Skeletal muscle tissue (tissue), 4 donors: ENCODE measurements around the gene WWC2. TPM values are rescaled to one million over a fixed set of nuclear protein-coding genes. Genes with fewer than 3 reads are reported as not detected.

Experiments
- H3K27ac ChIP-seq: one replicate; pipeline ENCODE4 v1.7.0; 2013; ENCODE audit warnings: mild to moderate bottlenecking, low read depth, low read length, inconsistent platforms
- H3K27me3 ChIP-seq, 3 donors: one replicate each; pipeline ENCODE4 v1.7.0; 2013; ENCODE audit warnings: low read length in 3 of 3; ENCODE audit not compliant: control insufficient read depth in 3 of 3, insufficient read depth in 3 of 3
- H3K36me3 ChIP-seq, 3 donors: one replicate each; pipeline ENCODE4 v1.7.0; 2013; ENCODE audit warnings: low read length in 3 of 3; ENCODE audit not compliant: control insufficient read depth in 3 of 3, insufficient read depth in 3 of 3
- H3K4me1 ChIP-seq, 3 donors: one replicate each; pipeline ENCODE4 v1.7.0; 2013; ENCODE audit warnings: low read length in 3 of 3, mild to moderate bottlenecking in 3 of 3; ENCODE audit not compliant: control insufficient read depth in 3 of 3, insufficient read depth in 3 of 3
- H3K4me3 ChIP-seq, 3 donors: one replicate each; pipeline ENCODE4 v1.7.0; 2013; ENCODE audit warnings: low read length in 3 of 3
- H3K9ac ChIP-seq, 3 donors: one replicate each; pipeline ENCODE4 v1.7.0; 2013; ENCODE audit warnings: low read length in 3 of 3, mild to moderate bottlenecking in 3 of 3, moderate library complexity in 2 of 3, low read depth in 1 of 3
- H3K9me3 ChIP-seq, 3 donors: one replicate each; pipeline ENCODE4 v1.7.0; 2013; ENCODE audit warnings: low read length in 3 of 3; ENCODE audit not compliant: control insufficient read depth in 3 of 3
- total RNA-seq: library from RNA; depleted of rRNA; stranded (reverse); fragments of >200 nt; gene quantifications from one replicate; pipeline ENCODE4 v1.2.3, GENCODE V29; 2014
- donor health status: Osteomylitis.

The WWC2 gene
- total RNA-seq, 1 donor from 2014 or later: 15.1 TPM

DNA sequence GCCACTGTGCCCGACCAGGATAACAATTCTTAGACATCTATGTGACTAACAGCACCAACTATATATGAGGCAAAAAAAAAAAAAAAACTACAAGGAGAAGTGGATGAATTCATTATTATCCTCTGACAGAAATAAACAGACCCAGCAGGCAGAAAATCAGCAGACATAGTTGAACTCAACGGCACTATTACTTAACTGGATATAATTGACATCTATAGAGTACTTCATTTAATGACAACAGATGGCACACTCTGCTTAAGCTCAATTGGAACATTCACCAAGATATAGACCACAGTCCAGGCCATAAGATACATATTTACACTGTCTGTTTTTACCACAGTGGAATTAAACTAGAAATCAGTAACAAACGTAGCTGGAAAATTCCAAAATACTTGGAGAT lies 207.8 kb downstream of the WWC2 start:
- no peaks in the 10 kb centered on the region for H3K4me1 ChIP-seq
- no peak overlapping the region for H3K9ac ChIP-seq
- H3K36me3 ChIP-seq: no peaks in the 10 kb centered on the region
- H3K27ac ChIP-seq: no peak overlapping the region
- no peaks in the 10 kb centered on the region for H3K9me3 ChIP-seq
- no peak overlapping the region for H3K4me3 ChIP-seq
- no peaks in the 10 kb centered on the region for H3K27me3 ChIP-seq

DNA sequence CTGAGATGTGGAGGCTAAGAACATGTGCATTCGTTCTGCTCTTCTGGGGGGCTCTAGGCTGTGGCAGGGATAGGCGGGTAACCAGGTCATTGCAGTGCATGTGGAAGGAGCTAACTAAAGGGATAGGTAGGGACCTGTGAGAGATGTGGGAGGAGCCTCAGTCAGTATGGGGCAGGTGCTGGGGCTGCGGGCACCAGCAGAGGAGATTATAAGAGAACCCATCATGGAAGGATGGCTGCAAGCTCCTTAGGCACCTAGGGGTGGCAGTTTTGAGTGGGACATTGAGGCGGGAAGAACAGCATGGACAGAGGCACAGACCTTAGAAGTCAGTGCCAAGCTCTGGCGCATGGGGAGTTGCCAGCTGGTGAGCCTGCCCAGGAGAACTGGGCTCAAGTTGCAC lies 213.8 kb downstream of the WWC2 start:
- H3K4me3 ChIP-seq: no peak overlapping the region
- no peaks in the 10 kb centered on the region for H3K9me3 ChIP-seq
- H3K4me1 ChIP-seq: no peaks in the 10 kb centered on the region
- H3K9ac ChIP-seq: no peak overlapping the region
- no peak overlapping the region for H3K27ac ChIP-seq
- H3K36me3 ChIP-seq: peaks cover 5 to 29% (median 13%) of the 10 kb centered on the region in 3 donors
- no peaks in the 10 kb centered on the region for H3K27me3 ChIP-seq

- Histone ChIP-seq H3K36me3 (peaks cover 5 to 29% (median 13%) of the 10 kb centered on the region in 3 donors), H3K9me3 (no peaks in the 10 kb centered on the region), H3K27me3 (no peaks in the 10 kb centered on the region), H3K9ac (no peak overlapping the region), H3K27ac (no peak overlapping the region), H3K4me1 (no peaks in the 10 kb centered on the region), H3K4me3 (no peak overlapping the region)
These were observed 215.3 kb downstream of the WWC2 start for GRCh38 chr4:183314336-183314735.

GRCh38 chr4:183314806-183315205 lies 215.7 kb downstream of the WWC2 start:
- no peak overlapping the region for H3K27ac ChIP-seq
- H3K4me1 ChIP-seq: no peaks in the 10 kb centered on the region
- no peaks in the 10 kb centered on the region for H3K9me3 ChIP-seq
- H3K27me3 ChIP-seq: no peaks in the 10 kb centered on the region
- peaks cover 5 to 29% (median 13%) of the 10 kb centered on the region in 3 donors for H3K36me3 ChIP-seq
- no peak overlapping the region for H3K9ac ChIP-seq
- H3K4me3 ChIP-seq: no peak overlapping the region

GRCh38 chr4:183318656-183319055 lies 219.6 kb downstream of the WWC2 start:
- H3K9me3 ChIP-seq: no peaks in the 10 kb centered on the region
- H3K27me3 ChIP-seq: no peaks in the 10 kb centered on the region
- no peak overlapping the region for H3K4me3 ChIP-seq
- no peak overlapping the region for H3K9ac ChIP-seq
- H3K4me1 ChIP-seq: no peaks in the 10 kb centered on the region
- H3K36me3 ChIP-seq: peaks cover 0 to 15% (median 5%) of the 10 kb centered on the region in 3 donors
- H3K27ac ChIP-seq: no peak overlapping the region

DNA sequence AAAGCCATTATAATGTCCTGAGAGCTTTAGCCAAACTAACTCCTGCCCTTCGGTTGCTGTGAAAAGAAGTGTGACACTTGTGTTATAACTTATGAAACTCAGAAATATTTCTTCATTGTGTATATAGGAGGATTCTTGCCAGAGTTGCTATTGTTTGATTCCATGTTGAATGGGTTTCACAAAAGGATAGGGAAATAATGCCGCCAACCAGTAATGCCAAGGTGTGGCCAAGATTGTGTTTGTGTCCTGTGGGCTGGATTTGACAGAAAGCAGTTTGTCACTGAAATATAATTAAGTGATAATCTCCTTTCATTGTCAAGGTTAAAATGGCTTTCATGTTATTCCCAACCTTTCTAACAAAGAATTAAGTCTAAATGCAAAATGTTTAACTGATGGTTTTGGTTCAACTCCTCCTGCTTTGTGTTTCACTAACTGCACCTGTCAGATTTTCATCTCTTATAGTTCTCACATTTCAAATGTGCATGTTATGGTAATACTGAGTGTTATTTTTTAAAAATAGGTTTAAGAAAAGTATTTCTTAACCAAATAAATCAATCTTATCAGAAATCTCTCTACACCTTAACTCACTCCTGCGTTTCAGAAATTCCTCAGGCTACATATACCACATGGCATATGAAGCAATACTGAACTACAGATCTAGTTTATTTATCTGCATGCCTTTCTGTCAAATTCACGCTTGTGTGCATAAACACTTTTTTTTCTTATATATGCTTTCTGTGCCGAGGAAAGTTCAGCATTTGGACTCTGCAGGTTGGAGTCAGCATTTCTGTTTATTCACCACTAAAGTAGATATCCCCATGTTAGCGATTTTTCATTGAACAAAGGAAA lies 221.4 kb downstream of the WWC2 start, which contains the start of gene CLDN22:
CLDN22 (minus strand) TSS at position 66 of the 849 bp plus-strand sequence; CDS start at position 8, 58 bp downstream.
- H3K4me1 ChIP-seq: no peaks in the 10 kb centered on the region
- no peaks in the 10 kb centered on the region for H3K9me3 ChIP-seq
- H3K36me3 ChIP-seq: peaks cover 0 to 3% (median 0%) of the 10 kb centered on the region in 3 donors
- H3K27me3 ChIP-seq: no peaks in the 10 kb centered on the region
- no peak within 1 kb of the TSS for H3K27ac ChIP-seq
- no peak within 1 kb of the TSS for H3K4me3 ChIP-seq
- H3K9ac ChIP-seq: no peak within 1 kb of the TSS

GRCh38 chr4:183321079-183321478 lies 222.0 kb downstream of the WWC2 start:
- Histone ChIP-seq H3K4me3 (no peak overlapping the region), H3K36me3 (peaks cover 0 to under 1% (median 0%) of the 10 kb centered on the region in 3 donors), H3K27ac (no peak overlapping the region), H3K4me1 (no peaks in the 10 kb centered on the region), H3K27me3 (no peaks in the 10 kb centered on the region), H3K9ac (no peak overlapping the region), H3K9me3 (no peaks in the 10 kb centered on the region)

DNA sequence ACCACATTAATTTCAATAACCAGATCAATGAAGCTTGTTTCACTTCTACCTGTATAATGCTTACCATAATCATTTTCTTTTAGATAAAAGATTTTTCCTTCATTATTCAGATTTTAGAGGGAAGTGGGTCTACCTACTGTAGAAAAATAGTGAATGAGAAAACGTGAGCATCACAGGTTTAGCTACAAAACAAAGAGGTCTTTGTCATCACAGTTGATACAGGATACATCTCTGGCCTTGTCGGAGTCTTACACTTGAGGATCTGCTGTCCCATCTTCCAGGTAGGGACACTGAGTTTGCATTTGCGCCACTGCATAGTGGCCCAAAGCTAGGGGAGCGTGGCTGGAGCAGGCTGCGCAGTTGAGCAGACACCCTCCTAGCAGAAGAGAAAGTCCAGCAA lies 222.5 kb downstream of the WWC2 start:
- Histone ChIP-seq H3K9ac (no peak overlapping the region), H3K36me3 (no peaks in the 10 kb centered on the region), H3K27ac (no peak overlapping the region), H3K4me3 (no peak overlapping the region), H3K9me3 (no peaks in the 10 kb centered on the region), H3K27me3 (no peaks in the 10 kb centered on the region), H3K4me1 (no peaks in the 10 kb centered on the region)

GRCh38 chr4:183322326-183322725 lies 223.3 kb downstream of the WWC2 start, which contains the start of gene CLDN24:
Gene CLDN24 (minus strand): TSS chr4:183322426. CDS start chr4:183322426, 0 bp downstream.
- Histone ChIP-seq H3K9me3 (no peaks in the 10 kb centered on the region), H3K27me3 (no peaks in the 10 kb centered on the region), H3K36me3 (no peaks in the 10 kb centered on the region), H3K9ac (no peak within 1 kb of the TSS), H3K4me1 (no peaks in the 10 kb centered on the region), H3K4me3 (no peak within 1 kb of the TSS), H3K27ac (no peak within 1 kb of the TSS)

DNA sequence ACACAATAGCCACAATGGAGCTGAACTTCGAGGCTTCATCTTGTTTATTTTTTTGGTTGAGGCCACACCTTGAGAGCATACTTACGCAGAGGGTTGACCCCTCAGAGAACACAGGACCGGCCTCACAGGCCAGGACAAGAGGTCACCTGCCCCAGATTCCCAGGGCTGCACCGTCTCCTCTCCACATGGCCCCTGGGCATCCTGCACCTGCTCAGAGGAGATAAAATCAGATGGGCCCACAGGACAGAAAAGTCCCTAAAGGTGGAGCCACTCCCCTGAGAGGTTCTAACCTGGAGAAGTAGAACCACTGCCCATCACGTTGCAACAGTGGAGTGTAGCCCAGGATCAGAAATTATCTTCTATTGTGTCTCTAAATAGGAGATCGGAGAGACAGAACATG lies 224.2 kb downstream of the WWC2 start:
- Histone ChIP-seq H3K36me3 (no peaks in the 10 kb centered on the region), H3K4me1 (no peaks in the 10 kb centered on the region), H3K27me3 (no peaks in the 10 kb centered on the region), H3K4me3 (no peak overlapping the region), H3K9me3 (no peaks in the 10 kb centered on the region), H3K9ac (no peak overlapping the region), H3K27ac (no peak overlapping the region)
